ENCODE results near the gene GZMA. TPM values are rescaled to one million over a fixed set of nuclear protein-coding genes. Genes with fewer than 3 reads are reported as not detected.

The GZMA gene
- total RNA-seq, 1 donor from 2014 or later = not detected

DNA sequence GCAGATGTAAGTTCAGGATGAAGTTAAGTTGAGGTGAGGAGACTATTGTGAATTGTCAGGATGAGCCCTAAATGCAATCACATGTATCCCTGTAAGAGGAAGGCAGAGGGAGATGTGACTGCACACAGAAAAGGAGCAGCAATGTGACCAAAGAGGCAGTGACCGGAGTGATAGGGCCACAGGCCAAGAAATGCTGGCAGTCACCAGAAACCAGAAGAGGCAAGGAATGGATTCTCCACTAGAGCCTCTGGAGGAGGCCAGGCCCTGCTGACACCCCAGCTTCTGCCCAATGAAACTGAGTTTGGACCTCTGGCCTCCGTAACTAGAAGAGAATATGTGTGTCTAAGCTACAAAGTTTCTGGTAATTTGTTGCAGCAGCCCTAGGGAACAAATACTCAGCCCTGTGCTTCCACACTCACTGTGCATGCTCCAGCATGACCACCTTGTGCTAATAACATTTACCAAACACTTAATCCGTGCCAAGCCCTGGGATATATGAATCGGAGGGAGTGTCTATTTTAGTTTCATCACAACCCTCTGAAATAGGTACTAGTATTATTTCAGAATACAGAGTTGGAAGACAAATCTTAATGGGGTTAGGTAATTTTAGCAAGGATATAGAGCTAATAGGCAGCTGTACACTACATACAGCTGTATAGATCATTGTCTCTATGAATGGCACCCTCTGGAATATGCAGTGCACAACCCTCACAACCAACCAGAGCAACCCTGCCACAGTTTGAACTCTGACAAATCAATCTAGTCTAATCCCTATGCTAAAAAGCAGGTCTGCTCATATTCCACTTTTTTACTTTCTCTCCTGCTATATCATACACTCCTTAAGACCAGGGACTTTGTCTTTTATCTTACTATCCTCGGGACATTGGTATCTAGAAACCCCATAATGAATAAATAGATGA lies 49.7 kb downstream of the GZMA start:
- peaks cover 21% of the 10 kb centered on the region for H3K27me3 Mint-ChIP-seq (ENCODE audit: low read depth)
- H3K9me3 Mint-ChIP-seq = no peaks in the 10 kb centered on the region
- no peaks in the 10 kb centered on the region for H3K36me3 Mint-ChIP-seq
- H3K4me3 Mint-ChIP-seq = no peak overlapping the region
- no peaks in the 10 kb centered on the region for H3K4me1 Mint-ChIP-seq
- TF ChIP-seq, protein P1, sequence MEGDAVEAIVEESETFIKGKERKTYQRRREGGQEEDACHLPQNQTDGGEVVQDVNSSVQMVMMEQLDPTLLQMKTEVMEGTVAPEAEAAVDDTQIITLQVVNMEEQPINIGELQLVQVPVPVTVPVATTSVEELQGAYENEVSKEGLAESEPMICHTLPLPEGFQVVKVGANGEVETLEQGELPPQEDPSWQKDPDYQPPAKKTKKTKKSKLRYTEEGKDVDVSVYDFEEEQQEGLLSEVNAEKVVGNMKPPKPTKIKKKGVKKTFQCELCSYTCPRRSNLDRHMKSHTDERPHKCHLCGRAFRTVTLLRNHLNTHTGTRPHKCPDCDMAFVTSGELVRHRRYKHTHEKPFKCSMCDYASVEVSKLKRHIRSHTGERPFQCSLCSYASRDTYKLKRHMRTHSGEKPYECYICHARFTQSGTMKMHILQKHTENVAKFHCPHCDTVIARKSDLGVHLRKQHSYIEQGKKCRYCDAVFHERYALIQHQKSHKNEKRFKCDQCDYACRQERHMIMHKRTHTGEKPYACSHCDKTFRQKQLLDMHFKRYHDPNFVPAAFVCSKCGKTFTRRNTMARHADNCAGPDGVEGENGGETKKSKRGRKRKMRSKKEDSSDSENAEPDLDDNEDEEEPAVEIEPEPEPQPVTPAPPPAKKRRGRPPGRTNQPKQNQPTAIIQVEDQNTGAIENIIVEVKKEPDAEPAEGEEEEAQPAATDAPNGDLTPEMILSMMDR (IDR thresholded peaks at IDR 0.05; ENCODE audit: unreplicated experiment) = no peak
- no peak for DNase-seq (ENCODE audit: low spot score in 2 of 2, unreplicated experiment in 2 of 2)
- no peak overlapping the region for H3K27ac Mint-ChIP-seq

DNA sequence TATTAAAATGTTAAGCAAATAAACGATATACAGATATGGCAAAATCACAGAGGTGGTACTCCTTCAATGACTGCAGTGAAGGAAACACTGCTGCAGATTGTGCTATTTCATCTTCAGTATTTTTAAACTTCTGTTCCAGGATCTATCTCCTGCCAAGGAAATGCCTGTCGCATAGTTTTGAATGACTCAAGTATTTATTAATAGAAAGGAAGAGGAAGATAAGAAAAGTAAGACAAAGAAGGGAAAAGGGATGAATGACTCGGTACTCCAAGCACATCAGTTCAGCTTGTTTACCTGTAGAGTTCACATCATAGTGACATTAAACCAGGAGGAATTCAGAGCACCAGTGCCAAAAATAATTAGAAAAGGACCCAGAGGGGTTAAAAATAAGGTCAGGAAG lies 52.4 kb downstream of the GZMA start:
- Mint-ChIP-seq H3K4me1 (no peaks in the 10 kb centered on the region), H3K9me3 (no peaks in the 10 kb centered on the region), H3K27ac (no peak overlapping the region), H3K27me3 (ENCODE audit: low read depth) (peaks cover 18% of the 10 kb centered on the region), H3K4me3 (no peak overlapping the region), H3K36me3 (no peaks in the 10 kb centered on the region)
- no peak for DNase-seq (ENCODE audit: low spot score in 2 of 2, unreplicated experiment in 2 of 2)
- TF ChIP-seq, protein P1 (IDR thresholded peaks at IDR 0.05; ENCODE audit: unreplicated experiment) = no peak

Other genes starting within 250 kb of the GZMA start
- 0.23 to 0.40 TPM in 2 of 3 replicates, not detected in the other for gene ESM1, start 117.1 kb upstream of the GZMA start, total RNA-seq
- not detected in 3 replicates for gene GZMK, start 78.4 kb upstream of the GZMA start, total RNA-seq
- 86.4 to 90.3 TPM (median 86.8 TPM) in 3 replicates for gene GPX8, start 57.5 kb downstream of the GZMA start, total RNA-seq
- gene CDC20B, start 70.5 kb downstream of the GZMA start, total RNA-seq = 0.09 to 0.16 TPM in 2 of 3 replicates, not detected in the other
- gene MCIDAS, start 124.7 kb downstream of the GZMA start, total RNA-seq = not detected in 3 replicates
- gene CCNO, start 131.0 kb downstream of the GZMA start, total RNA-seq = 0.20 to 0.80 TPM (median 0.45 TPM) in 3 replicates
- gene DHX29, start 205.0 kb downstream of the GZMA start, total RNA-seq = 22.4 to 25.1 TPM (median 23.7 TPM) in 3 replicates
- 75.2 to 78.7 TPM (median 78.6 TPM) in 3 replicates for gene MTREX, start 205.3 kb downstream of the GZMA start, total RNA-seq